H9 (cell line): ENCODE data around the gene KAT6B. TPM values are rescaled to one million over a fixed set of nuclear protein-coding genes. Genes with fewer than 3 reads are reported as not detected.

Source experiments
- DNase-seq: peaks from one replicate; pipeline ENCODE4 v3.0.0-alpha.2; 2017
- H2AFZ ChIP-seq: one replicate; pipeline ENCODE4 v1.6.1; 2013; ENCODE audit warnings: mild to moderate bottlenecking, low read length, control low read depth, moderate library complexity
- H2AK5ac ChIP-seq: 2 replicates; pipeline ENCODE4 v1.6.1; 2013; ENCODE audit warnings: low read length, control low read depth, mixed read lengths; ENCODE audit not compliant: insufficient read length
- H2BK120ac ChIP-seq: one replicate; pipeline ENCODE4 v1.6.1; 2013; ENCODE audit warnings: low read depth, mild to moderate bottlenecking, low read length, control low read depth, inconsistent platforms; ENCODE audit not compliant: poor library complexity, severe bottlenecking
- H2BK12ac ChIP-seq: 2 replicates; pipeline ENCODE4 v1.6.1; 2013; ENCODE audit warnings: low read length, control low read depth, mixed read lengths, low read depth; ENCODE audit not compliant: insufficient read length
- H2BK15ac ChIP-seq: 2 replicates; pipeline ENCODE4 v1.6.1; 2013; ENCODE audit warnings: low read depth, low read length, control low read depth
- H2BK20ac ChIP-seq: one replicate; pipeline ENCODE4 v1.6.1; 2013; ENCODE audit warnings: low read depth, mild to moderate bottlenecking, low read length, control low read depth, inconsistent platforms; ENCODE audit not compliant: poor library complexity, severe bottlenecking
- H2BK5ac ChIP-seq: 2 replicates; pipeline ENCODE4 v1.6.1; 2013; ENCODE audit warnings: low read length, control low read depth, mixed read lengths; ENCODE audit not compliant: insufficient read length
- H3K14ac ChIP-seq: 2 replicates; pipeline ENCODE4 v1.6.1; 2013; ENCODE audit warnings: low read length, control low read depth; ENCODE audit not compliant: insufficient read depth
- H3K18ac ChIP-seq: 2 replicates; pipeline ENCODE4 v1.6.1; 2013; ENCODE audit warnings: low read depth, mild to moderate bottlenecking, mixed read lengths, low read length, control low read depth; ENCODE audit not compliant: insufficient read length
- H3K23ac ChIP-seq: 2 replicates; pipeline ENCODE4 v1.6.1; 2013; ENCODE audit warnings: low read length, control low read depth, mixed read lengths, low read depth; ENCODE audit not compliant: insufficient read length
- H3K23me2 ChIP-seq: 2 replicates; pipeline ENCODE4 v1.6.1; 2013; ENCODE audit warnings: low read depth, mild to moderate bottlenecking, mixed read lengths, low read length, control low read depth; ENCODE audit not compliant: insufficient read length, poor library complexity, severe bottlenecking
- H3K27ac ChIP-seq: 2 replicates; pipeline ENCODE4 v1.5.1; 2013; ENCODE audit warnings: low read length, control low read depth, mixed read lengths, low read depth; ENCODE audit not compliant: insufficient read length
- H3K27me3 ChIP-seq: 2 replicates; pipeline ENCODE4 v1.6.1; 2013; ENCODE audit warnings: low read length, control low read depth, inconsistent platforms; ENCODE audit not compliant: insufficient read depth
- H3K4ac ChIP-seq: 2 replicates; pipeline ENCODE4 v1.6.1; 2013; ENCODE audit warnings: low read depth, mild to moderate bottlenecking, control low read depth, inconsistent platforms, low read length, moderate library complexity
- H3K4me1 ChIP-seq: 2 replicates; pipeline ENCODE4 v1.6.1; 2013; ENCODE audit warnings: low read length, control low read depth, inconsistent platforms; ENCODE audit not compliant: insufficient read depth
- H3K4me2 ChIP-seq: 2 replicates; pipeline ENCODE4 v1.6.1; 2013; ENCODE audit warnings: low read length, control low read depth, mixed read lengths; ENCODE audit not compliant: insufficient read length, insufficient read depth
- H3K56ac ChIP-seq: 2 replicates; pipeline ENCODE4 v1.6.1; 2013; ENCODE audit warnings: low read depth, mild to moderate bottlenecking, mixed read lengths, low read length, control low read depth; ENCODE audit not compliant: insufficient read length
- H3K79me1 ChIP-seq: 2 replicates; pipeline ENCODE4 v1.6.1; 2013; ENCODE audit warnings: low read depth, mild to moderate bottlenecking, moderate library complexity, low read length, control low read depth, inconsistent platforms; ENCODE audit not compliant: insufficient read depth, poor library complexity, severe bottlenecking
- H3K79me2 ChIP-seq: 2 replicates; pipeline ENCODE4 v1.6.1; 2013; ENCODE audit warnings: low read length, control low read depth, inconsistent platforms; ENCODE audit not compliant: insufficient read depth
- H3K9ac ChIP-seq: 2 replicates; pipeline ENCODE4 v1.6.1; 2013; ENCODE audit warnings: low read length, control low read depth, mixed read lengths; ENCODE audit not compliant: insufficient read length; ENCODE audit errors: extremely low read depth
- H3K9me3 ChIP-seq: one replicate; pipeline ENCODE4 v1.6.1; 2013; ENCODE audit warnings: low read depth, low read length, inconsistent platforms; ENCODE audit not compliant: control insufficient read depth
- H3T11ph ChIP-seq: one replicate; pipeline ENCODE4 v1.6.1; 2013; ENCODE audit warnings: mild to moderate bottlenecking, low read length, control low read depth, inconsistent platforms
- H4K20me1 ChIP-seq: one replicate; pipeline ENCODE4 v1.6.1; 2013; ENCODE audit not compliant: control insufficient read depth, insufficient read length, insufficient read depth
- H4K5ac ChIP-seq: 2 replicates; pipeline ENCODE4 v1.6.1; 2013; ENCODE audit warnings: low read depth, mild to moderate bottlenecking, mixed read lengths, low read length, control low read depth; ENCODE audit not compliant: insufficient read length
- H4K8ac ChIP-seq: replicated peaks from 2 replicates; pipeline ENCODE4 v1.6.1; 2013; ENCODE audit warnings: low read length, control low read depth, mixed read lengths, low read depth; ENCODE audit not compliant: insufficient read length
- H4K91ac ChIP-seq: 2 replicates; pipeline ENCODE4 v1.6.1; 2013; ENCODE audit warnings: low read depth, mild to moderate bottlenecking, moderate library complexity, mixed read lengths, low read length, control low read depth; ENCODE audit not compliant: insufficient read length
- H3K27ac Mint-ChIP-seq, 3 experiments: 2 replicates in 2 of 3; 3 replicates in 1 of 3; pipeline ENCODE4 v1.8.0; 2020 to 2021; ENCODE audit warnings: mixed read lengths in 3 of 3, mild to moderate bottlenecking in 1 of 3, moderate library complexity in 1 of 3
- H3K27me3 Mint-ChIP-seq: 2 replicates; pipeline ENCODE4 v1.8.0; 2021; ENCODE audit warnings: low read depth, mild to moderate bottlenecking, moderate library complexity, mixed read lengths
- H3K36me3 Mint-ChIP-seq, 3 experiments: 2 replicates in 2 of 3; 3 replicates in 1 of 3; pipeline ENCODE4 v1.8.0; 2020 to 2021; ENCODE audit warnings: low read depth in 3 of 3, mixed read lengths in 3 of 3; ENCODE audit not compliant: insufficient read depth in 1 of 3
- H3K4me1 Mint-ChIP-seq, 2 experiments: 2 replicates each; pipeline ENCODE4 v1.8.0; 2020; ENCODE audit warnings: mixed read lengths in 2 of 2
- H3K4me3 Mint-ChIP-seq, 2 experiments: 2 replicates in 1 of 2; 3 replicates in 1 of 2; pipeline ENCODE4 v1.8.0; 2020 to 2021; ENCODE audit warnings: mild to moderate bottlenecking in 2 of 2, mixed read lengths in 2 of 2, moderate library complexity in 1 of 2
- H3K9me3 Mint-ChIP-seq, 2 experiments: 2 replicates in 1 of 2; 3 replicates in 1 of 2; pipeline ENCODE4 v1.8.0; 2020; ENCODE audit warnings: mild to moderate bottlenecking in 2 of 2, mixed read lengths in 2 of 2, moderate library complexity in 1 of 2
- WGBS: extraction: QIAGEN DNeasy Blood & Tissue Kit; methylation state at CpG from one replicate; pipeline ENCODE4 v1.1.7; 2013; ENCODE audit warnings: missing lambda C conversion rate, low lambda C conversion rate, mixed read lengths; ENCODE audit not compliant: insufficient read length; ENCODE audit errors: extremely low coverage; 5-methylcytosine and 5-hydroxymethylcytosine counted together
- total RNA-seq: library from RNA; stranded (reverse); gene quantifications from 2 replicates; pipeline ENCODE4 v1.2.1, GENCODE V29; 2021
- TF ChIP-seq, protein P1 (sequence below): fragments of 200-600 bp; sonication (generic); conservative IDR thresholded peaks from 3 replicates; pipeline ENCODE4 v1.8.0; 2021; ENCODE audit warnings: antibody characterized with exemption, mild to moderate bottlenecking

KAT6B gene
- total RNA-seq, 1 experiment from 2014 or later = 34.2 TPM

DNA sequence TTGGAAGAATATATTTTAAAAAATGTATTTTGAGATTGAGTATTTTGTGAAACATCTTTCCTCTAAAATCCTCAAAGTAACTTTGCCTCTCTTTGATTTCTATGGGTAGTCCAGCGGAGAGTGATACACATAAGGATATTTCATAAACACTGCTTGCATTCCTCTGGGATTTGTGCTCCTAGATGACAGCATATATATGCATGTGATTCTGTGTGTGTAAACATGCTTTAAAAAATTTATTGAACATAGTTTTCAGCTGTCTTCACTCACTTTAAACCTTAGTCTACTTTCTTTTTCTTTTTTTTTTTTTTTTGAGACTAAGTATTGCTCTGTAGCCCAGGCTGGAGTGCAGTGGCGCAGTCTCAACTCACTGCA is 84.6 kb downstream of the KAT6B start:
- H3K23ac ChIP-seq = no peak overlapping the region
- no peaks in the 10 kb centered on the region for H3K23me2 ChIP-seq
- no peak overlapping the region for H3K27ac ChIP-seq
- Mint-ChIP-seq H3K4me1 (peaks cover 6 to 10% of the 10 kb centered on the region in 2 experiments; a peak in 1 of 4 replicates), H3K36me3 (no peaks in the 10 kb centered on the region), H3K4me3 (no peak overlapping the region), H3K9me3 (no peaks in the 10 kb centered on the region), H3K27ac (no peak overlapping the region), H3K27me3 (no peaks in the 10 kb centered on the region)
- no peaks in the 10 kb centered on the region for H3K4me1 ChIP-seq
- H2AFZ ChIP-seq = no peak overlapping the region
- H3K14ac ChIP-seq = no peak overlapping the region
- H2AK5ac ChIP-seq = no peak overlapping the region
- no peak overlapping the region for H3T11ph ChIP-seq
- no peak overlapping the region for H4K5ac ChIP-seq
- no peak overlapping the region for H4K8ac ChIP-seq
- H4K20me1 ChIP-seq = no peaks in the 10 kb centered on the region
- no peak overlapping the region for H3K9ac ChIP-seq
- H2BK120ac ChIP-seq = no peak overlapping the region
- no peak for DNase-seq
- no peak overlapping the region for H3K18ac ChIP-seq
- no peaks in the 10 kb centered on the region for H3K79me1 ChIP-seq
- H2BK12ac ChIP-seq = no peak overlapping the region
- H3K56ac ChIP-seq = no peak overlapping the region
- H3K4ac ChIP-seq = no peak overlapping the region
- H2BK15ac ChIP-seq = no peak overlapping the region
- no peak overlapping the region for H2BK5ac ChIP-seq
- H3K4me2 ChIP-seq = no peak overlapping the region
- TF ChIP-seq, protein P1, sequence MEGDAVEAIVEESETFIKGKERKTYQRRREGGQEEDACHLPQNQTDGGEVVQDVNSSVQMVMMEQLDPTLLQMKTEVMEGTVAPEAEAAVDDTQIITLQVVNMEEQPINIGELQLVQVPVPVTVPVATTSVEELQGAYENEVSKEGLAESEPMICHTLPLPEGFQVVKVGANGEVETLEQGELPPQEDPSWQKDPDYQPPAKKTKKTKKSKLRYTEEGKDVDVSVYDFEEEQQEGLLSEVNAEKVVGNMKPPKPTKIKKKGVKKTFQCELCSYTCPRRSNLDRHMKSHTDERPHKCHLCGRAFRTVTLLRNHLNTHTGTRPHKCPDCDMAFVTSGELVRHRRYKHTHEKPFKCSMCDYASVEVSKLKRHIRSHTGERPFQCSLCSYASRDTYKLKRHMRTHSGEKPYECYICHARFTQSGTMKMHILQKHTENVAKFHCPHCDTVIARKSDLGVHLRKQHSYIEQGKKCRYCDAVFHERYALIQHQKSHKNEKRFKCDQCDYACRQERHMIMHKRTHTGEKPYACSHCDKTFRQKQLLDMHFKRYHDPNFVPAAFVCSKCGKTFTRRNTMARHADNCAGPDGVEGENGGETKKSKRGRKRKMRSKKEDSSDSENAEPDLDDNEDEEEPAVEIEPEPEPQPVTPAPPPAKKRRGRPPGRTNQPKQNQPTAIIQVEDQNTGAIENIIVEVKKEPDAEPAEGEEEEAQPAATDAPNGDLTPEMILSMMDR = no peak
- no peak overlapping the region for H4K91ac ChIP-seq
- no CpG with 5 or more reads among the region's 2 CpGs for WGBS
- no peaks in the 10 kb centered on the region for H3K27me3 ChIP-seq
- no peak overlapping the region for H2BK20ac ChIP-seq
- no peaks in the 10 kb centered on the region for H3K9me3 ChIP-seq
- no peaks in the 10 kb centered on the region for H3K79me2 ChIP-seq
